NB4 (cell line): ENCODE data around the gene BIK.

ENCODE experiments used
- CTCF ChIP-seq: IDR thresholded peaks from one replicate; pipeline ENCODE4 v1.5.1; 2012; ENCODE audit warnings: low read depth, low read length
- POLR2A ChIP-seq: IDR thresholded peaks from 2 replicates; pipeline ENCODE4 v1.6.1; 2011; ENCODE audit warnings: mild to moderate bottlenecking; ENCODE audit not compliant: insufficient read length; ENCODE audit errors: extremely low read depth

- TF ChIP-seq POLR2A (no peak), CTCF (no peak)
Observed at GRCh38 chr22:43088627-43088983, 21.9 kb upstream of the BIK start.
